HEK293T (cell line): ENCODE results near the gene TES.
"Not testable (repeated sequence)": the region's sequence is repeated elsewhere in the genome, so short reads cannot be mapped to it uniquely, and the experiment has no call there.

Experiments
- CTCF ChIA-PET: fragments of 350-600 bp; formaldehyde crosslinking; extraction: SDS; loops from one replicate; lab custom pipeline; 2021; ENCODE audit warnings: antibody characterized with exemption, inconsistent platforms; lab: Yijun Ruan, JAX
- POLR2A ChIA-PET: fragments of 350-600 bp; formaldehyde crosslinking; extraction: SDS; loops from one replicate; lab custom pipeline; 2020; ENCODE audit warnings: antibody characterized with exemption, inconsistent platforms; lab: Yijun Ruan, JAX
- DNase-seq: peaks from one replicate; pipeline ENCODE4 v3.0.0; 2012; ENCODE audit warnings: mixed read lengths; ENCODE audit errors: extremely low spot score
- ARNT ChIP-seq: fragments of 450-650 bp; IDR thresholded peaks from 2 replicates; pipeline ENCODE4 v1.6.1; 2017; ENCODE audit warnings: mild to moderate bottlenecking
- BHLHE40 ChIP-seq: fragments of 450-650 bp; IDR thresholded peaks from 2 replicates; pipeline ENCODE4 v1.6.1; 2016; ENCODE audit warnings: mild to moderate bottlenecking, moderate library complexity, borderline replicate concordance
- CTBP1 ChIP-seq: fragments of 450-650 bp; IDR thresholded peaks from 2 replicates; pipeline ENCODE4 v1.6.1; 2016; ENCODE audit warnings: borderline replicate concordance
- ELF4 ChIP-seq: fragments of 450-650 bp; IDR thresholded peaks from 2 replicates; pipeline ENCODE4 v1.6.1; 2017; ENCODE audit warnings: antibody characterized with exemption
- FOXA1 ChIP-seq: fragments of 450-650 bp; IDR thresholded peaks from 2 replicates; pipeline ENCODE4 v1.6.1; 2016; ENCODE audit warnings: mild to moderate bottlenecking
- FOXK2 ChIP-seq: fragments of 450-650 bp; IDR thresholded peaks from 2 replicates; pipeline ENCODE4 v1.6.1; 2016; ENCODE audit warnings: mild to moderate bottlenecking
- FOXM1 ChIP-seq: fragments of 450-650 bp; IDR thresholded peaks from 2 replicates; pipeline ENCODE4 v1.6.1; 2017; ENCODE audit warnings: mild to moderate bottlenecking, borderline replicate concordance
- HDGF ChIP-seq: fragments of 450-650 bp; IDR thresholded peaks from 2 replicates; pipeline ENCODE4 v1.6.1; 2017; ENCODE audit warnings: antibody characterized with exemption, borderline replicate concordance
- L3MBTL2 ChIP-seq: fragments of 450-650 bp; conservative IDR thresholded peaks from 2 replicates; pipeline ENCODE4 v1.6.1; 2016; ENCODE audit warnings: mild to moderate bottlenecking
- LEF1 ChIP-seq: fragments of 450-650 bp; IDR thresholded peaks from 2 replicates; pipeline ENCODE4 v1.6.1; 2017; ENCODE audit warnings: mild to moderate bottlenecking, borderline replicate concordance
- NFRKB ChIP-seq: fragments of 450-650 bp; IDR thresholded peaks from 2 replicates; pipeline ENCODE4 v1.6.1; 2016; ENCODE audit warnings: mild to moderate bottlenecking, moderate library complexity
- SP1 ChIP-seq: fragments of 450-650 bp; IDR thresholded peaks from 2 replicates; pipeline ENCODE4 v1.6.1; 2017
- SUZ12 ChIP-seq: fragments of 450-650 bp; IDR thresholded peaks from 2 replicates; pipeline ENCODE4 v1.6.1; 2016; ENCODE audit warnings: mild to moderate bottlenecking
- TARDBP ChIP-seq: fragments of 450-650 bp; IDR thresholded peaks from 2 replicates; pipeline ENCODE4 v1.6.1; 2016
- ZNF384 ChIP-seq: fragments of 450-650 bp; IDR thresholded peaks from 2 replicates; pipeline ENCODE4 v1.6.1; 2016
- TF ChIP-seq, protein P1 (sequence below): fragments of 450-650 bp; IDR thresholded peaks from 2 replicates; pipeline ENCODE4 v1.6.1; 2016

The TES gene

DNA sequence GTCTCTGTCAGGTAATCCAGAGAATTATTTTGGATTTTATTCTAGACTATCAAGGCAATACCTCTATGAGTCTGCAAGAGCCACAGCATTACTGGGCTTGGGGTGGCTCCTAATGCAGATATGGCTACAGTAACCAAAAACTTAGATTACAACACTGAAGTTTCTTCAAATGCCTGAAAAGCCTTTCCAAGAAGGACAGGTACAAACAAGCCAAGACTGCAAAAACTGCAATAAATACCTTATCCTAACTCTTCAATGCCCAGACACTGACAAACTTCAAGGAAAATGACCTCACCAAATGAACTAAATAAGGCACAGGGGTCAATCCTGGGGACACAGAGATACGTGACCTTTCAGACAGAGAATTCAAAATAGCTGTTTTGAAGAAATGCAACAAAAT, 82.0 kb downstream of the TES start:
- CTCF ChIA-PET: no interaction called here
- no peak for TF ChIP-seq ARNT
- no peak for TF ChIP-seq TARDBP
- no peak for TF ChIP-seq SP1
- TF ChIP-seq LEF1: no peak
- no peak for TF ChIP-seq FOXM1
- no peak for TF ChIP-seq FOXA1

DNA sequence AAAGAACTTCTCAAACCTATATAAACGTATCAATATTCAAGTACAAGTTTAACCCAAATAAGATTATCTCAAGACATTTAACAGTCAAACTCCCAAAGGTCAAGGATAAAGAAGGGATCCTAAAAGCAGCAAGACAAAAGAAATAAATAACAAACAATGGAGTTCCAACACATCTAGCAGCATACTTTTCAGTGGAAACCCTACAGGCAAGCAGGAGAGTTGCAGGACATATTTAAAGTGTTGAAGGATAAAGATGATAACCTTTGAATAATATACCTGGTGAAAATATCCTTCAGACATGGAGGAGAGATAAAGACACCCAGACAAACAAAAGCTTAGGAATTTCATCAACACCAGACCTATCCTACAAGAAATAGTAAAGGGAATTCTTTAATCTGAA, 82.8 kb downstream of the TES start:
- CTCF ChIA-PET: no interaction called here
- TF ChIP-seq ELF4: no peak
- TF ChIP-seq BHLHE40: no peak
- TF ChIP-seq, protein P1, sequence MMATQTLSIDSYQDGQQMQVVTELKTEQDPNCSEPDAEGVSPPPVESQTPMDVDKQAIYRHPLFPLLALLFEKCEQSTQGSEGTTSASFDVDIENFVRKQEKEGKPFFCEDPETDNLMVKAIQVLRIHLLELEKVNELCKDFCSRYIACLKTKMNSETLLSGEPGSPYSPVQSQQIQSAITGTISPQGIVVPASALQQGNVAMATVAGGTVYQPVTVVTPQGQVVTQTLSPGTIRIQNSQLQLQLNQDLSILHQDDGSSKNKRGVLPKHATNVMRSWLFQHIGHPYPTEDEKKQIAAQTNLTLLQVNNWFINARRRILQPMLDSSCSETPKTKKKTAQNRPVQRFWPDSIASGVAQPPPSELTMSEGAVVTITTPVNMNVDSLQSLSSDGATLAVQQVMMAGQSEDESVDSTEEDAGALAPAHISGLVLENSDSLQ: no peak
- TF ChIP-seq FOXA1: no peak
- no peak for TF ChIP-seq ZNF384
- no peak for TF ChIP-seq CTBP1
- TF ChIP-seq TARDBP: no peak
- TF ChIP-seq SP1: no peak
- no peak for TF ChIP-seq HDGF
- no peak for TF ChIP-seq L3MBTL2
- no peak for TF ChIP-seq ARNT
- POLR2A ChIA-PET: no interaction called here
- no peak for DNase-seq

More for the DNA sequence above, 82.0 kb downstream of the TES start:
- DNase-seq: no peak
- POLR2A ChIA-PET: no interaction called here

DNA sequence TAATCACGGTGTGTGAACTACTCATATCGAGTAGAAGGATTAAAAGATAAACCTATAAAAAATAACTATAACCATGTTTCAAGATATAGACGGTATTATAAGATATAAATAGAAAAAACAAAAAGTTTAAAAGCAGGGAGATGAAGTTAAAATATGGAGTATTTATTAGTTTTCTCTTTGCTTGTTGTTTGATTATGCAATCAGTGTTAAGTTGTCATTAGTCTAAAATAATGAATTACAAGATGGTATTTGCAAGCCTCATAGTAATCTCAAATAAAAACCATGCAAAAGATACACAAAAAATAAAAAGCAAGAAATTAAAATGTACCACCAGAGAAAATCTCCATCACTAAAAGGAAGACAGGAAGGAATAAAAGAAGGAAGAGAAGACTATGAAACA, 83.3 kb downstream of the TES start:
- ChIA-PET CTCF (no interaction called here), POLR2A (no interaction called here)
- no peak for DNase-seq
- no peak for TF ChIP-seq HDGF
- no peak for TF ChIP-seq NFRKB
- no peak for TF ChIP-seq ARNT
- no peak for TF ChIP-seq L3MBTL2
- TF ChIP-seq BHLHE40: no peak
- TF ChIP-seq ELF4: no peak
- no peak for TF ChIP-seq SP1
- no peak for TF ChIP-seq CTBP1

DNA sequence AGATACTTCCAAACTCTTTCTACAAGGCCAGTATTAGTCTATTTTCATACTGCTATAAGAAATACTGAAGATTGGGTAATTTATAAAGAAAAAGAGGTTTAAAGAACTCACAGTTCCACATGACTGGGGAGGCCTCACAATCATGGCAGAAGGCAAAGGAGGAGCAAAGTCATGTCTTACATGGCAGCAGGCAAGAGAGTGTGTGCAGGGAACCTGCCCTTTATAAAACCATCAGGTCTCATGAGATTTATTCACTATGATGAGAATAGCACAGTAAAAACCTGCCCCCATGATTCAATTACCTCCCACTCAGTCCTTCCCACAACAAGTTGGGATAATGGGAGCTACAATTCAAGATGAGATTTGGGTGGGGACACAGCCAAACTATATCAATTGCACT, 85.6 kb downstream of the TES start:
- POLR2A ChIA-PET: not testable (repeated sequence)

DNA sequence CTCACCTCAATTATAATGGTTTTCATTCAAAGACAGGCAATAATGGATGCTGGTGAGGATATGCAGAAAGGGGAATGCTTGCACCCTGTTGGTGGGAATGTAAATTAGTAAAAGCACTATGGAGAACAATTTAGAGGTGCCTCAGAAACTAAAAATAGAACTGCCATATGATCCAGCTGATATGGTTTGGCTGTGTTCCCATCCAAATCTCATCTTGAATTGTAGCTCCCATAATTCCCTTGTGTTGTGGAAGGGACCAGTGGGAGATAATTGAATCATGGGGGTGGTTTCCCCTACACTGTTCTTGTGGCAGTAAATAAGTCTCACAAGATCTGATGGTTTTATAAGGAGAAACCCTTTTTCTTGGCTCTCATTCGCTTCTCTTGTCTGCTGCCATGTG, 87.7 kb downstream of the TES start:
- POLR2A ChIA-PET: no interaction called here
- CTCF ChIA-PET: no interaction called here
- DNase-seq: no peak
- TF ChIP-seq ELF4: no peak
- TF ChIP-seq L3MBTL2: no peak
- no peak for TF ChIP-seq ZNF384
- no peak for TF ChIP-seq FOXM1
- TF ChIP-seq, protein P1: no peak
- no peak for TF ChIP-seq NFRKB
- no peak for TF ChIP-seq ARNT
- no peak for TF ChIP-seq TARDBP
- no peak for TF ChIP-seq SUZ12
- no peak for TF ChIP-seq SP1
- no peak for TF ChIP-seq BHLHE40
- TF ChIP-seq FOXA1: no peak
- TF ChIP-seq FOXK2: no peak

More for the DNA sequence above, 85.6 kb downstream of the TES start:
- DNase-seq, CTCF ChIA-PET: not testable (repeated sequence)

DNA sequence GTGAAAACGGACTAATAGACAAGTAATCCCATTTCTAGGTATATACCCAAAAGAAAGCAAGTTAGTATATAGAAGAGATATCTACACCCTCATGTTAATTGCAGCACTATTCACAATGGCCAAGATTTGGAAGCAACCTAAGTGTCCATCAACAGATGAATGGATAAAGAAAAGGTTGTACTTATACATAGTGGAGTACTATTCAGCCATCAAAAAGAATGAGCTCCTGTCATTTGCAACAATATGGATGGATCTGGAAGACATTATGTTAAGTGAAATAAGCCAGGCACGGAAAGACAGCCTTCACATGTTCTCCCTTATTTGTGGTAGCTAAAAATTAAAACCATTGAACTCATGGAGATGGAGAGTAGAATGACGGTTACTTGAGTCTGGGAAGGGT, 88.2 kb downstream of the TES start:
- CTCF ChIA-PET: no interaction called here
- TF ChIP-seq FOXM1 (no peak), FOXK2 (no peak), FOXA1 (no peak), SP1 (no peak), ARNT (no peak), TARDBP (no peak), ELF4 (no peak), SUZ12 (no peak), LEF1 (no peak), BHLHE40 (no peak), CTBP1 (no peak), ZNF384 (no peak), NFRKB (no peak), L3MBTL2 (no peak), HDGF (no peak)
- TF ChIP-seq, protein P1: no peak
- no peak for DNase-seq
- POLR2A ChIA-PET: no interaction called here

DNA sequence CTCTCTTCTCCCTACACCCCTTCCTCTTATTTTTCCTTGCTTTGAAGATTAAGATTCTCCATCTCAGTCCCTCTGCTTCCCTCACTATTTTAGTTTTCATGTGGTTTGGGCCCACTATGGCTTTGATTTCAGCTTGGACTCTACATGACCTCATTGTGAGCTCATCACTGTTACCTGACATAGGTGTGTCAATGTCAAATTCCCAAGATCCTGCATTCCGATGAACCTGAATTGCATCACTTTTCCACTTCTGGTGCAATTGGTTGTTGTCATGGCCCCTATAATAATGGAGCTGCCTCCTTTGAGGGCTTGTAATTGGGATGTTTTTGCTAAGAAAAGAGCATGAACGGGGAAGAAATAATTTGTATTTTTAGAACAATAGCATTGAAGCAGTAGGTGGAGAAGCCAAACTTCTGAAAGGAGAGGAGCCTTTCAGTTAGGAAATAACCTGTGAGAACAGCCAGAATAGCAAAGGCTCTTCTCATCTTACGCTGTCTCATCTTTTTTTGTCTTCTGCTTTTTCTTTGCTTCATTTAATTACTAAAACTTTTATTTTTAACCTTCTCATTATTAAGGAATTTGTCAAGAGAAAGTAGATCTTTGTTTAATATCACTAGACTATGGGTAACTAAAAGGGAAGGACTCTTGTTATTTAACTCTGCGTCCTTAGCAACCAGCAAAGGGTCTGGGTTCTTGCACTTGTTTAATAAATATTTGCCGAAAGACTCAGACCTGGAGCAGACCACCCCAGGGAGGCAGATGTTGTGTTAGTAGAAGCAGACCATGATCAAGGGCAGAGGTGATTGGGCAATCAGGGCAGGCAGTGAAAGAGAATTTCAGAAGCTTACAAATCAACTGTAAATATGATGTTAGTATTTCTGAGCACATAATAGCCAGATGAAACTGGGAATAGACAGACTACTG, 95.4 kb downstream of the TES start:
- TF ChIP-seq LEF1 (no peak), SP1 (no peak), TARDBP (no peak), SUZ12 (no peak), BHLHE40 (no peak), FOXK2 (no peak), L3MBTL2 (no peak), FOXA1 (no peak), ELF4 (no peak), FOXM1 (no peak), CTBP1 (no peak), HDGF (no peak), ZNF384 (no peak), NFRKB (no peak)
- TF ChIP-seq, protein P1: no peak
- CTCF ChIA-PET: interaction anchor here (0.6 kb wide), 1 partner anchor 579 kb away, joined by 3 read pairs; no protein-coding TSS in a partner anchor
- no peak for DNase-seq
- POLR2A ChIA-PET: no interaction called here
